ENCODE results near the gene MICU1. TPM values are rescaled to one million over a fixed set of nuclear protein-coding genes. Genes with fewer than 3 reads are reported as not detected.

The MICU1 gene
- total RNA-seq, 4 donors from 2014 or later: 24.4 to 195 (median 66.9) TPM

DNA sequence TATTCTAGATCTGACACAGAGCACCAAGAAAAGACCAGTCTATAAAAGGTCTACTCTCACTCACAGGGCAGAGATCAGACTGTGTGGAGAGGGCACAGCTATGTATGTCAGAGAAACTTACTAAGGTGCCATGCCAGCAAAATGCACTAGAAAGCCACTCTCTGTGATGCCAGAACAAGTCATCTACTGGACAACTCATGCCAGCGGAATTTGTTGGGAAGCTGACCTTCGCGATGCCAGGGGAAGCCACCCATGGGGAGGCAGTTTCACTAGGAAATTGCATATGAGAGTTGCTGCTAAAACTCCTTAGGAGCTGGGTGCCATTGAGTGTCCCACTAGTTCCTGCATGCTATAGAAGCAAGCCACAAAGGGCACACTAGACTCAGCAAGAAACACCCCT is 58.5 kb downstream of the MICU1 start:
- TF ChIP-seq, protein P1, sequence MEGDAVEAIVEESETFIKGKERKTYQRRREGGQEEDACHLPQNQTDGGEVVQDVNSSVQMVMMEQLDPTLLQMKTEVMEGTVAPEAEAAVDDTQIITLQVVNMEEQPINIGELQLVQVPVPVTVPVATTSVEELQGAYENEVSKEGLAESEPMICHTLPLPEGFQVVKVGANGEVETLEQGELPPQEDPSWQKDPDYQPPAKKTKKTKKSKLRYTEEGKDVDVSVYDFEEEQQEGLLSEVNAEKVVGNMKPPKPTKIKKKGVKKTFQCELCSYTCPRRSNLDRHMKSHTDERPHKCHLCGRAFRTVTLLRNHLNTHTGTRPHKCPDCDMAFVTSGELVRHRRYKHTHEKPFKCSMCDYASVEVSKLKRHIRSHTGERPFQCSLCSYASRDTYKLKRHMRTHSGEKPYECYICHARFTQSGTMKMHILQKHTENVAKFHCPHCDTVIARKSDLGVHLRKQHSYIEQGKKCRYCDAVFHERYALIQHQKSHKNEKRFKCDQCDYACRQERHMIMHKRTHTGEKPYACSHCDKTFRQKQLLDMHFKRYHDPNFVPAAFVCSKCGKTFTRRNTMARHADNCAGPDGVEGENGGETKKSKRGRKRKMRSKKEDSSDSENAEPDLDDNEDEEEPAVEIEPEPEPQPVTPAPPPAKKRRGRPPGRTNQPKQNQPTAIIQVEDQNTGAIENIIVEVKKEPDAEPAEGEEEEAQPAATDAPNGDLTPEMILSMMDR (IDR thresholded peaks at IDR 0.05): no peak
- H3K27me3 ChIP-seq: no peaks in the 10 kb centered on the region
- H3K4me1 ChIP-seq: peaks cover 0 to 4% of the 10 kb centered on the region in 2 donors
- no peak overlapping the region for H3K4me3 ChIP-seq
- no peak overlapping the region for H3K27ac ChIP-seq
- intact Hi-C loops (cut with DNase I; ENCODE audit: low total_unique reads): no loop called here
- DNase-seq: no peak
- H3K36me3 ChIP-seq: no peaks in the 10 kb centered on the region
- no peaks in the 10 kb centered on the region for H3K9me3 ChIP-seq

DNA sequence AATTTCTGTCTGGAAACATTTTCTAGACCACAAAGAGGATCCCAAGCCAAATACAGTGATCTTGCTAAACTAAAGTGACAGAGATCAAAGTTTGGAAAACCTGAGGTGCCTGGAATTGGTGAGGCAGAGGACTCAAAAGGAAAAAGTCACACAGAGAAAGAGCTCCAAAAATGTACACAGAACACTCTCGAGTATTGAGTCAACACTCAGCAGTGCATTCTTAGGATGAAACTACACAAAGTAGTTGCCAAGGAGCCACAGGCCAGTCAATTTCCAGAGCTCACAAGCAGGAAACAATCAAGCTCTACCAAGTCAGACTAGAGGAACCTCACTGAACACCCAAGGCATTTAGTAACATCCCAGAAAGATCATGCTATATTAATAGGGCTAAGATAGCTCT is 61.3 kb downstream of the MICU1 start:
- no peak for DNase-seq
- Histone ChIP-seq H3K27ac (no peak overlapping the region), H3K27me3 (no peaks in the 10 kb centered on the region), H3K4me3 (no peak overlapping the region), H3K9me3 (no peaks in the 10 kb centered on the region), H3K4me1 (no peaks in the 10 kb centered on the region), H3K36me3 (no peaks in the 10 kb centered on the region)
- TF ChIP-seq, protein P1 (IDR thresholded peaks at IDR 0.05): no peak
- TF ChIP-seq POLR2A (IDR thresholded peaks at IDR 0.05): no peak
- intact Hi-C loops (cut with DNase I; ENCODE audit: low total_unique reads): no loop called here

DNA sequence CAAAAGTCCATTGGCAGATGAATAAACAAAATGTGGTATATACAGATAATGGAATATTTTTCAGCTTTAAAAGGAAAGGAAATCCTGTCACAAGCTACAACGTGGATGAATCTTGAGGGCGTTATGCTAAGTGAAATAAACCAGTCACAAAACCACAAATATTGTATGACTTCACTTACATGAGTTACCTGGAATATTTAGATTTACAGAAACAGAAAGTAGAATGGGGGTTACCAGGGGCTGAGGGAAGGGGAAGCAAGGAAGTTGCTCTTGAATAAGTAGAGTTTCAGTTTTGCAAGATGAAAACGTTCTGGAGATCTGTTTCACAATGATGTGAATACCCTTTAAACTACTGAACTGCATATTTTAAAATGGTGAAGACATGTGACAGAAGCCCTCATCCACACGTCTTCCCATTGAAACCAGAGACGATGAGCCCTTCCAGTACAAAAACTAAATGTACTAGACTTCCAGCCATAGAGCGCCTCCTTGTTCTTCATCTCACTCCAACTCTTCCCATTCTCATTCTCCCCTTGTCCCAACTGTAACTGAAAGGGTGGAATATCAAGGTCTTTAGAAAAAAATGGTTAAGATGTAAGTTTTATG is 62.4 kb downstream of the MICU1 start:
- Histone ChIP-seq H3K27ac (no peak overlapping the region), H3K9me3 (no peaks in the 10 kb centered on the region), H3K27me3 (no peaks in the 10 kb centered on the region), H3K36me3 (no peaks in the 10 kb centered on the region), H3K4me3 (no peak overlapping the region), H3K4me1 (no peaks in the 10 kb centered on the region)
- intact Hi-C loops (cut with DNase I; ENCODE audit: low total_unique reads): no loop called here
- no peak for TF ChIP-seq POLR2A (IDR thresholded peaks at IDR 0.05)
- TF ChIP-seq, protein P1 (IDR thresholded peaks at IDR 0.05): no peak
- no peak for DNase-seq

- DNase-seq: no peak
- no peaks in the 10 kb centered on the region for H3K4me1 ChIP-seq
- TF ChIP-seq, protein P1 (IDR thresholded peaks at IDR 0.05): no peak
- no peak for TF ChIP-seq POLR2A (IDR thresholded peaks at IDR 0.05)
- H3K36me3 ChIP-seq: no peaks in the 10 kb centered on the region
- no peak overlapping the region for H3K4me3 ChIP-seq
- no peaks in the 10 kb centered on the region for H3K27me3 ChIP-seq
- H3K9me3 ChIP-seq: no peaks in the 10 kb centered on the region
- no peak overlapping the region for H3K27ac ChIP-seq
- intact Hi-C loops (cut with DNase I; ENCODE audit: low total_unique reads): no loop called here
Observed at GRCh38 chr10:72561745-72562166, 64.1 kb downstream of the MICU1 start.

GRCh38 chr10:72557362-72557761 is 68.5 kb downstream of the MICU1 start:
- no peaks in the 10 kb centered on the region for H3K9me3 ChIP-seq
- no peaks in the 10 kb centered on the region for H3K36me3 ChIP-seq
- no peak overlapping the region for H3K27ac ChIP-seq
- TF ChIP-seq POLR2A (IDR thresholded peaks at IDR 0.05): no peak
- TF ChIP-seq, protein P1 (IDR thresholded peaks at IDR 0.05): no peak
- no peak for DNase-seq
- no peak overlapping the region for H3K4me3 ChIP-seq
- intact Hi-C loops (cut with DNase I; ENCODE audit: low total_unique reads): no loop called here
- H3K27me3 ChIP-seq: no peaks in the 10 kb centered on the region
- no peaks in the 10 kb centered on the region for H3K4me1 ChIP-seq
